Neural cell (in vitro differentiated cells): ENCODE data around the gene XPA. TPM values are rescaled to one million over a fixed set of nuclear protein-coding genes. Genes with fewer than 3 reads are reported as not detected.
"Not testable (repeated sequence)": the region's sequence is repeated elsewhere in the genome, so short reads cannot be mapped to it uniquely, and the experiment has no call there.

Experiments
- H2AFZ ChIP-seq: fragments of 200-600, 300-800 bp; sonication (generic), shearing (Covaris generic); 2 replicates; pipeline ENCODE4 v1.6.0; 2014; ENCODE audit warnings: low read depth, mild to moderate bottlenecking, antibody characterized with exemption, low read length, moderate library complexity
- H3F3A ChIP-seq: fragments of 200-600 bp; shearing (Covaris generic); 2 replicates; pipeline ENCODE4 v1.6.1; 2016; ENCODE audit warnings: mild to moderate bottlenecking, moderate library complexity, mixed read lengths, antibody characterized with exemption, low read length; ENCODE audit not compliant: insufficient read depth, poor library complexity, severe bottlenecking
- H3K27ac ChIP-seq: fragments of 200-600, 300-800 bp; sonication (generic), shearing (Covaris generic); 2 replicates; pipeline ENCODE4 v1.5.1; 2014; ENCODE audit warnings: mild to moderate bottlenecking, low read length, moderate library complexity
- H3K27me3 ChIP-seq: fragments of 300-800, 200-600 bp; sonication (generic), shearing (Covaris generic); 2 replicates; pipeline ENCODE4 v1.6.0; 2014; ENCODE audit warnings: mild to moderate bottlenecking, low read depth, low read length, moderate library complexity; ENCODE audit not compliant: insufficient read depth
- H3K36me3 ChIP-seq: fragments of 300-800, 200-600 bp; sonication (generic), shearing (Covaris generic); 2 replicates; pipeline ENCODE4 v1.5.1; 2014; ENCODE audit warnings: mild to moderate bottlenecking, antibody characterized with exemption, low read length, moderate library complexity; ENCODE audit not compliant: insufficient read depth
- H3K4me2 ChIP-seq: fragments of 300-800, 200-600 bp; sonication (generic), shearing (Covaris generic); 2 replicates; pipeline ENCODE4 v1.6.0; 2014; ENCODE audit warnings: mild to moderate bottlenecking, low read length
- H3K4me3 ChIP-seq: fragments of 300-800, 200-600 bp; sonication (generic), shearing (Covaris generic); 2 replicates; pipeline ENCODE4 v1.5.1; 2014; ENCODE audit warnings: mild to moderate bottlenecking, low read length, moderate library complexity
- H3K79me2 ChIP-seq: fragments of 200-600 bp; shearing (Covaris generic); replicated peaks from 2 replicates; pipeline ENCODE4 v1.6.0; 2014; ENCODE audit warnings: mild to moderate bottlenecking, low read length, moderate library complexity; ENCODE audit not compliant: insufficient read depth
- H3K9ac ChIP-seq: fragments of 300-800, 200-600 bp; sonication (generic), shearing (Covaris generic); 2 replicates; pipeline ENCODE4 v1.6.1; 2016; ENCODE audit warnings: mild to moderate bottlenecking, low read length, mixed read lengths
- H3K9me2 ChIP-seq: fragments of 200-600 bp; shearing (Covaris generic); 2 replicates; pipeline ENCODE4 v1.6.1; 2016; ENCODE audit warnings: mild to moderate bottlenecking, low read length, mixed read lengths; ENCODE audit not compliant: insufficient read depth
- H3K9me3 ChIP-seq: fragments of 200-600, 300-800 bp; sonication (generic), shearing (Covaris generic); 2 replicates; pipeline ENCODE4 v1.6.1; 2016; ENCODE audit warnings: mild to moderate bottlenecking, mixed run types, low read length, moderate library complexity, mixed read lengths
- H4K20me1 ChIP-seq: fragments of 200-600 bp; shearing (Covaris generic); 2 replicates; pipeline ENCODE4 v1.6.1; 2016; ENCODE audit warnings: mild to moderate bottlenecking, mixed run types; ENCODE audit not compliant: insufficient read depth
- EP300 ChIP-seq: fragments of 450-650 bp; conservative IDR thresholded peaks from 2 replicates; pipeline ENCODE4 v1.6.1; 2014; ENCODE audit warnings: antibody characterized with exemption, mild to moderate bottlenecking, moderate library complexity; ENCODE audit not compliant: poor library complexity, severe bottlenecking
- EZH2 ChIP-seq: fragments of 200-600, 300-800 bp; shearing (Covaris generic), sonication (generic); IDR thresholded peaks from 2 replicates; pipeline ENCODE4 v1.6.1; 2014; ENCODE audit warnings: antibody characterized with exemption, low read length, borderline replicate concordance, mild to moderate bottlenecking; ENCODE audit not compliant: insufficient read depth, poor library complexity, severe bottlenecking
- MXI1 ChIP-seq: fragments of 450-650 bp; conservative IDR thresholded peaks from 2 replicates; pipeline ENCODE4 v1.6.1; 2014; ENCODE audit warnings: antibody characterized with exemption, mild to moderate bottlenecking; ENCODE audit not compliant: poor library complexity, severe bottlenecking
- POLR2AphosphoS5 ChIP-seq: IDR thresholded peaks from 2 replicates; pipeline ENCODE4 v1.6.1; 2012
- RAD21 ChIP-seq: fragments of 450-650 bp; conservative IDR thresholded peaks from 2 replicates; pipeline ENCODE4 v1.6.1; 2014; ENCODE audit warnings: antibody characterized with exemption, mild to moderate bottlenecking, moderate library complexity
- SMC3 ChIP-seq: fragments of 450-650 bp; conservative IDR thresholded peaks from 2 replicates; pipeline ENCODE4 v1.6.1; 2014; ENCODE audit warnings: antibody characterized with exemption, mild to moderate bottlenecking, moderate library complexity; ENCODE audit not compliant: poor library complexity
- TAF1 ChIP-seq: IDR thresholded peaks from 2 replicates; pipeline ENCODE4 v1.6.1; 2012; ENCODE audit warnings: low read depth
- polyA plus RNA-seq: library from polyadenylated mRNA; depleted of rRNA; stranded (reverse); fragments of >200 nt; gene quantifications from 2 replicates; pipeline ENCODE4 v1.2.3, GENCODE V29; 2014
- TF ChIP-seq, protein P1 (sequence below): IDR thresholded peaks from 2 replicates; pipeline ENCODE4 v1.6.1; 2012; ENCODE audit warnings: borderline replicate concordance
- TF ChIP-seq, protein P2 (sequence below): fragments of 450-650 bp; IDR thresholded peaks from 2 replicates; pipeline ENCODE4 v1.5.1; 2014; ENCODE audit warnings: antibody characterized with exemption, mild to moderate bottlenecking, moderate library complexity; ENCODE audit not compliant: poor library complexity, severe bottlenecking

The XPA gene
- polyA plus RNA-seq, 1 donor from 2014 or later: 34.5 TPM

DNA sequence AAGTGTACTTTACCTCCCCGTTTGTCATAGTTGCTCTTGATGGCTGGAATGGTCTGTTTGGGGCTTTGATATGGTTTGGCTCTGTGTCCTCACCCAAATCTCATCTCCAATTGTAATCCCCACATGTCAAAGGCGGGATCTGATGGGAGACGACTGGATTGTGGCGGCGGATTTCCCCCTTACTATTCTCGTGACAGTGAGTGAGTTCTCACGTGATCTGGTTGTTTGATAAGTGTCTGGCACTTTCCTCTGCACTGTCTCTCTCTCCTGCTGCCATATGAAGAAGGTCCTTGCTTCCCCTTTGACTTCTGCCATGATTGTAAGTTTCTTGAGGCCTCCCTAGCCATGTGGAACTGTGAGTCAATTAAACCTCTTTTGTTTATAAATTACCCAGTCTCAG, 46.9 kb upstream of the XPA start:
- H3K36me3 ChIP-seq: not testable (repeated sequence)
- peaks cover 17% of the 10 kb centered on the region for H3K27me3 ChIP-seq

DNA sequence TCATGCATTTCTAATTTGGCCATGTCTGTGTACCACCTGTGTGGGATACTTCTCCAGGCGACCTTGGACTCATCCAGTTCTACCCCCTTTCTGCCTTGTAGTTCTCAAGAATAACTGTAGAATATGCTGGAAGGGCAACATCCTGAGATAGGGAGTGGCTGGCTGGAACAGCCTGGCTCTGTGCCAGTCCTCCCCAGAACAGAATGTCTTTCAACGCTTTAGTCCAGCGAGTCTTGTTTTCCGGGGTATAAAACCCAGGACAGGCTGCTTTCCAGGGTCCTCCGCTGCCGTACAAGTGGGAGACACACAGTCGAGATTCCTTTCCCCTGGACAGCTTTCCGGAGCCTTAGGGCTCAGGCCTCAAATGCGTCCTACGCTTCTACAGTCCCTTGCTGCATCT, 45.4 kb upstream of the XPA start:
- TF ChIP-seq, protein P1, sequence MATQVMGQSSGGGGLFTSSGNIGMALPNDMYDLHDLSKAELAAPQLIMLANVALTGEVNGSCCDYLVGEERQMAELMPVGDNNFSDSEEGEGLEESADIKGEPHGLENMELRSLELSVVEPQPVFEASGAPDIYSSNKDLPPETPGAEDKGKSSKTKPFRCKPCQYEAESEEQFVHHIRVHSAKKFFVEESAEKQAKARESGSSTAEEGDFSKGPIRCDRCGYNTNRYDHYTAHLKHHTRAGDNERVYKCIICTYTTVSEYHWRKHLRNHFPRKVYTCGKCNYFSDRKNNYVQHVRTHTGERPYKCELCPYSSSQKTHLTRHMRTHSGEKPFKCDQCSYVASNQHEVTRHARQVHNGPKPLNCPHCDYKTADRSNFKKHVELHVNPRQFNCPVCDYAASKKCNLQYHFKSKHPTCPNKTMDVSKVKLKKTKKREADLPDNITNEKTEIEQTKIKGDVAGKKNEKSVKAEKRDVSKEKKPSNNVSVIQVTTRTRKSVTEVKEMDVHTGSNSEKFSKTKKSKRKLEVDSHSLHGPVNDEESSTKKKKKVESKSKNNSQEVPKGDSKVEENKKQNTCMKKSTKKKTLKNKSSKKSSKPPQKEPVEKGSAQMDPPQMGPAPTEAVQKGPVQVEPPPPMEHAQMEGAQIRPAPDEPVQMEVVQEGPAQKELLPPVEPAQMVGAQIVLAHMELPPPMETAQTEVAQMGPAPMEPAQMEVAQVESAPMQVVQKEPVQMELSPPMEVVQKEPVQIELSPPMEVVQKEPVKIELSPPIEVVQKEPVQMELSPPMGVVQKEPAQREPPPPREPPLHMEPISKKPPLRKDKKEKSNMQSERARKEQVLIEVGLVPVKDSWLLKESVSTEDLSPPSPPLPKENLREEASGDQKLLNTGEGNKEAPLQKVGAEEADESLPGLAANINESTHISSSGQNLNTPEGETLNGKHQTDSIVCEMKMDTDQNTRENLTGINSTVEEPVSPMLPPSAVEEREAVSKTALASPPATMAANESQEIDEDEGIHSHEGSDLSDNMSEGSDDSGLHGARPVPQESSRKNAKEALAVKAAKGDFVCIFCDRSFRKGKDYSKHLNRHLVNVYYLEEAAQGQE: no peak
- TF ChIP-seq SMC3: no peak
- TF ChIP-seq, protein P2, sequence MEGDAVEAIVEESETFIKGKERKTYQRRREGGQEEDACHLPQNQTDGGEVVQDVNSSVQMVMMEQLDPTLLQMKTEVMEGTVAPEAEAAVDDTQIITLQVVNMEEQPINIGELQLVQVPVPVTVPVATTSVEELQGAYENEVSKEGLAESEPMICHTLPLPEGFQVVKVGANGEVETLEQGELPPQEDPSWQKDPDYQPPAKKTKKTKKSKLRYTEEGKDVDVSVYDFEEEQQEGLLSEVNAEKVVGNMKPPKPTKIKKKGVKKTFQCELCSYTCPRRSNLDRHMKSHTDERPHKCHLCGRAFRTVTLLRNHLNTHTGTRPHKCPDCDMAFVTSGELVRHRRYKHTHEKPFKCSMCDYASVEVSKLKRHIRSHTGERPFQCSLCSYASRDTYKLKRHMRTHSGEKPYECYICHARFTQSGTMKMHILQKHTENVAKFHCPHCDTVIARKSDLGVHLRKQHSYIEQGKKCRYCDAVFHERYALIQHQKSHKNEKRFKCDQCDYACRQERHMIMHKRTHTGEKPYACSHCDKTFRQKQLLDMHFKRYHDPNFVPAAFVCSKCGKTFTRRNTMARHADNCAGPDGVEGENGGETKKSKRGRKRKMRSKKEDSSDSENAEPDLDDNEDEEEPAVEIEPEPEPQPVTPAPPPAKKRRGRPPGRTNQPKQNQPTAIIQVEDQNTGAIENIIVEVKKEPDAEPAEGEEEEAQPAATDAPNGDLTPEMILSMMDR: no peak
- TF ChIP-seq MXI1: no peak
- no peak for TF ChIP-seq EZH2
- no peak for TF ChIP-seq TAF1
- TF ChIP-seq EP300: no peak
- Histone ChIP-seq H2AFZ (no peak overlapping the region), H3K27ac (no peak overlapping the region), H3K9me3 (peaks cover 4% of the 10 kb centered on the region), H3K27me3 (peaks cover 17% of the 10 kb centered on the region), H4K20me1 (no peaks in the 10 kb centered on the region), H3K36me3 (no peaks in the 10 kb centered on the region), H3K9ac (no peak overlapping the region), H3K4me3 (no peak overlapping the region), H3K4me2 (no peak overlapping the region), H3F3A (no peaks in the 10 kb centered on the region), H3K9me2 (no peaks in the 10 kb centered on the region), H3K79me2 (no peaks in the 10 kb centered on the region)

More for the DNA sequence above, 46.9 kb upstream of the XPA start:
- H3K9ac ChIP-seq, H3K4me3 ChIP-seq, H3K9me2 ChIP-seq, H2AFZ ChIP-seq, H3F3A ChIP-seq, H4K20me1 ChIP-seq, H3K9me3 ChIP-seq, H3K4me2 ChIP-seq, H3K79me2 ChIP-seq, H3K27ac ChIP-seq: not testable (repeated sequence)

DNA sequence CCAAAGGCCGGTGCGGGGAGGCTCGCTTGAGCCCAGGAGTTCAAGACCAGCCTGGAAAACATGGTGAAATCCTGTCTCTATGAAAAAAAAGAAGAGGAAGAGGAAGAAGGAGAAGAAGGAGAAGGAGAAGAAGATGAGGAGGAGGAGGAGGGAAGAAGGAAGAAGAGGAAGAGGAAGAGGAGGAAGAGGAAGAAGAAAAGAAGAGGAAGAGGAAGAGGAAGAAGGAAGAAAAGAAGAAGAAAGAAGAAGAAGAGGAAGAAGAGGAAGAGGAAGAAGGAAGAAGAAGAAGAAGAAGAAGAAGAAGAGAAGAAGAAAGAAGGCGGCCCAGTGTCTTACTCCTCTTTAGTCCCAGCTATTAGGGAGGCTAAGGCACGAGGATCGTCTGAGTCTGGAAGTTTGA, 44.8 kb upstream of the XPA start:
- no peak overlapping the region for H3K4me2 ChIP-seq
- H3K27me3 ChIP-seq: peaks cover 17% of the 10 kb centered on the region
- H3K9me3 ChIP-seq: peaks cover 4% of the 10 kb centered on the region
- no peaks in the 10 kb centered on the region for H4K20me1 ChIP-seq
- no peak overlapping the region for H3K27ac ChIP-seq
- no peak overlapping the region for H3K9ac ChIP-seq
- TF ChIP-seq RAD21 (no peak), MXI1 (no peak), EP300 (no peak), EZH2 (no peak), SMC3 (no peak), POLR2AphosphoS5 (no peak), TAF1 (no peak)
- TF ChIP-seq, protein P2: no peak
- TF ChIP-seq, protein P1: no peak
- no peaks in the 10 kb centered on the region for H3F3A ChIP-seq
- H3K4me3 ChIP-seq: no peak overlapping the region
- no peaks in the 10 kb centered on the region for H3K9me2 ChIP-seq
- no peak overlapping the region for H2AFZ ChIP-seq
- H3K36me3 ChIP-seq: no peaks in the 10 kb centered on the region
- no peaks in the 10 kb centered on the region for H3K79me2 ChIP-seq
